ENCODE results near the gene MRPL21.

Gene MRPL21

DNA sequence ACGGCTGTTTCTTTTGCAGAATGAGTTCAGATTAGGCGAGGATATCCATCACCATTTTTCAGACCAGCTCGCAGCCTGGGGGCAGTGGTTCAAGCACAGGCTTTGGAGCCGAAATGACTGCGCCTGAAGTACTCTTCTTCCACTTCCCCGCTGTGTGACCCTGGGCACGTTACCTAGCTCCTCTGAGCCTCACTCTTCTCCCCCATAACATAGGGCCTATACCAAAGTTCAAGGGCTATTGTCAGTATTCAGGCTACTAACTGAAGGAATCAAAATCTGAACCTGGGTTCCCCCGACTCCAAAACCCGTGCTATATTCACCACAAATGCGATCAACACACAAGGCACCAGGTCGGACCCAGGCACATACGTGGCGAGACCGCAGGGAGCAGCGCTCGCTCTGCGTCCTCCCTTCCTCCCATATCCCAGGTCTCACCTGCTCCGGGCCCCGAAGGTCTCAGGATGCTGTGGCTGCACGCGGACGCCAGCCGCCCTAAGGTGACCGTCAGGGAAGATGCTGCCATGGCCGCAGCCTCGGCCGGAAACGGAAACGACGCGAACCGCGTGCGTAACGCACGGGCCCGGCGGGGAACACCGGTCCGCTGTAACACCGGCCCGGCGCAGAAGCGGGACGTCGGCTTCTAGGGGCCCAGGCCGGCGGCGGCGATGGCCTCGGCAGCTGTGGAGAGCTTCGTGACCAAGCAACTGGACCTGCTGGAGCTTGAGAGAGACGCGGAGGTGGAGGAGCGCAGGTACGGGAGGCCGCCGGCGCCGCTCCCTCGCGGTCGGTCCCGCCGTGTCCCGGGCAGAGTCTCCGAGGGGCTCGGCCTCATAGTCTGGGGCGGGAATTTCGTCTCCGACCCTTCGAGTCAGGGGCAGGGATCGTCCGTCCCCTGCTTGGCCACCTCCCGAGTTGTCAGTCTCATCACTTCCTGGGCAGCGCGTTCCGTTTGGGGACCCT is at the start of gene MRPL21, which contains the start of gene IGHMBP2:
Gene MRPL21, minus strand, starts transcription at position 545 of the 960 bp plus-strand sequence. Its CDS starts 22 bp downstream, at position 523.
Gene IGHMBP2, plus strand, starts transcription at position 604 of the 960 bp plus-strand sequence. Its CDS starts 62 bp downstream, at position 666.
- peak; percentile 96 for DNase-seq

- DNase-seq = no peak
These were observed 47.1 kb upstream of the MRPL21 start for GRCh38 chr11:68950762-68951161.

- no peak for DNase-seq
These were observed 46.6 kb upstream of the MRPL21 start for GRCh38 chr11:68950270-68950669.

DNA sequence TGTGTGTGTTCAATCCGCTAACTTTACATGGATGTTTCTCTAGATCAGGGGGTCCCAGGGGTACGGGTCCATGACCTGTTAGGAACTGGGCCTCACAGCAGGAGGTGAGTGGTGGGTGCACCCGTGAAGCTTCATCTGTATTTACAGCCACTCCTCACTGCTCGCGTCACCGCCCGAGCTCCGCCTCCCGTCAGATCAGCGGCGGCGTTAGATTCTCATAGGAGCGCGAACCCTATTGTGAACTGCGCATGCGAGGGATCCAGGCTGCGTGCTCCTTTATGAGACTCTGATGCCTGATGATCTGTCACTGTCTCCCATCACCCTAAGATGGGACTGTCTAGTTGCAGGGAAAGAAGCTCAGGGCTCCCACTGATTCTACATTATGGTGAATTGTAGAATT is 45.3 kb upstream of the MRPL21 start:
- DNase-seq = no peak

GRCh38 chr11:68948496-68948895 is 44.9 kb upstream of the MRPL21 start:
- no peak for DNase-seq

DNA sequence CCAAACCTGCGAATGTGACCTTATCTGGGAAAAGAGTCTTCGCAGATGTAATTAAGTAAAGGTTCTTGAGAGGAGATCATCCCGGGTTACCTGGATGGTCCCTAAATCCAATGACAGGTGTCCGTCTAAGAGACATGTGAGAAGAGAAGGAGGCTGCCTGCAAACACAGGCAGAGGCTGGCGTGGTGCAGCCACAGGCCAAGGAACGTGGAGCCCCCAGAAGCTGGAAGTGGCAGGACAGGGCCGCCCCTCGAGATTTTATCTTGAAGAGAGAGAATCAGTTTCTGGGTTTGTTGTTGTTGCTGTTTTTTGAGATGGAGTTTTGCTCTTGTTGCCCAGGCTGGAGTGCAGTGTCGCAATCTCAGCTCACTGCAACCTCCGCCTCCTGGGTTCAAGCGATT is 43.5 kb upstream of the MRPL21 start:
- DNase-seq = no peak

GRCh38 chr11:68946416-68947090 is 42.9 kb upstream of the MRPL21 start:
- no peak for DNase-seq

GRCh38 chr11:68942751-68943271 is 39.2 kb upstream of the MRPL21 start:
- no peak for DNase-seq

DNA sequence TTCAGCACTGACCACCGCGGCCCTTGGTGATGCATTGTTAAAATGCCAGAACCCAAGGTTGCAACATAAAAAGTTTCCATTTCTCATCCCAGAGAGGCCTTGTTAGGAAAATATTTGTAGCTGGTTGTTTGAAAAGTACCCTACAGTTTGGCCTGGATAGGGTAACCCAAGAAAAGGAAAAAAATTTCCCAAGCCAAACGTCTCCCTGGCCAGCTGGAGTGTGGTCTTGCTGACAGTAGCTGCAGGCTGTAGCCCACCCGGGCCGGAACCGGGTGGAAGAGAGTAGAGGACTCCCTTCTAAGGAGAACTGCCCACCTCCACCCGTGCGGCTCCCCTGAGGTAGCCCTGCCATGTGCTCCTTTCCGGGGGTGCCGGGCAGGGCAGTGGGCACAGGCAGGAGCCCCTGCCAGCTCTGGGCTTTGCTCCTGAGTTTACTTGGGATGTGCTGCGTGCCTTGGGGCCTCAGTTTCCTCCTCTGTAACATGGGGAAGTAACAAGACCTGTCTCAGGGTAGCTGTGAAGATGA is 38.5 kb upstream of the MRPL21 start:
- no peak for DNase-seq

DNA sequence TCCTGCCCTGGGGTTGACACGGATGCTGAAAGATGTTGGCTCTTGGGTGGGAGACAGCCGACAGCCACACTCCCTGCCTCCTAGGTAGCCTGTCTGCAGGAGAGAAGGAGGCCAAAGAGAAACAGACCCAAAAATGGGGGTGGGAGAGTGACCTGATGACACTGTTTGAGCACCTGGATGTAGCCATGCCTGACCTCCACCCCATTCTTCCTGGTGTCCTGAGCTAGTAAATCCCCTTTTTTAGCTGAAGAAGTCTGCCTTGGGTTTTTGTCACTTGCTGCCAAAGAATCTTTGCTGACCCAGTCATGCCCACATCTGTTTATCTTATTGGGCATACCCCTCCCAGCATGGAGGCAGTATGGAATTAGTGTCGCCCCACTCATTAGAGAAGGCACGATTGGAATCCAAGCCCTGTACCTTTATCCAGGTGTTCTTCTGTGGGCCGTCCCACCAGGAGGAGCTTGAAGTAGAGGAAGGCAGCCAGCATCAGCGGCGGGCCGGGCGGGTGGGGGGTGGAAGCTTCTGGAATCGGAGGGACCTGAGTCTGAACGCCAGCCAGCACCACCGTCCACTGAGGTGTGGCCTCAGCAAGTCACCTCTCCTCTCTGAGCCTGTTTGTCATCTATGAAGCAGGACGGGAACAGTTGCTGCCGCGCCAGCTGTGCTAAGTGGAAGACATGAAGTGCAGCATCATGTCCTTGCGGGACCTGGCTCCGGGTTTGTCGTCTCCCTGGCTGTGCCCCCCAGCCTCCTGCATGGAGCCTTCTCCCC is 37.9 kb upstream of the MRPL21 start:
- DNase-seq = no peak

- DNase-seq = no peak
These were observed 37.2 kb upstream of the MRPL21 start for GRCh38 chr11:68940651-68941323.

GRCh38 chr11:68939583-68940555 is 36.2 kb upstream of the MRPL21 start:
- DNase-seq = no peak

GRCh38 chr11:68938816-68939582 is 35.4 kb upstream of the MRPL21 start:
- no peak for DNase-seq

DNA sequence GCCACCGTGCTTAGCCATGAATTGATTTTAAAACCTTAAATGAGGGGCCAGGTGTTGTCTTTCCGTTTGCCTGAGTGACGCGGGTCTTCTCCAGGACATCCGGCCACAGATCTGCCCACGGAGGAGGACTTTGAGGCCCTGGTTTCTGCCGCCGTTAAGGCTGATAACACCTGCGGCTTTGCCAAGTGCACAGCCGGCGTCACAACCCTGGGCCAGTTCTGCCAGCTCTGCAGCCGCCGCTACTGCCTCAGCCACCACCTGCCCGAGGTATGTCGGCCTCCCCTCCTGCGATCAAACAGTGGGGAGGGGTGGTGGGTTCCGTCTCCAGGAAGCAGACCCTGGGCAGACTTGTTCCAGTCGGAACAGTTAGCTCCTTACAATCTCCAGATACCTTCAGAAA is 34.5 kb upstream of the MRPL21 start:
- no peak for DNase-seq

DNA sequence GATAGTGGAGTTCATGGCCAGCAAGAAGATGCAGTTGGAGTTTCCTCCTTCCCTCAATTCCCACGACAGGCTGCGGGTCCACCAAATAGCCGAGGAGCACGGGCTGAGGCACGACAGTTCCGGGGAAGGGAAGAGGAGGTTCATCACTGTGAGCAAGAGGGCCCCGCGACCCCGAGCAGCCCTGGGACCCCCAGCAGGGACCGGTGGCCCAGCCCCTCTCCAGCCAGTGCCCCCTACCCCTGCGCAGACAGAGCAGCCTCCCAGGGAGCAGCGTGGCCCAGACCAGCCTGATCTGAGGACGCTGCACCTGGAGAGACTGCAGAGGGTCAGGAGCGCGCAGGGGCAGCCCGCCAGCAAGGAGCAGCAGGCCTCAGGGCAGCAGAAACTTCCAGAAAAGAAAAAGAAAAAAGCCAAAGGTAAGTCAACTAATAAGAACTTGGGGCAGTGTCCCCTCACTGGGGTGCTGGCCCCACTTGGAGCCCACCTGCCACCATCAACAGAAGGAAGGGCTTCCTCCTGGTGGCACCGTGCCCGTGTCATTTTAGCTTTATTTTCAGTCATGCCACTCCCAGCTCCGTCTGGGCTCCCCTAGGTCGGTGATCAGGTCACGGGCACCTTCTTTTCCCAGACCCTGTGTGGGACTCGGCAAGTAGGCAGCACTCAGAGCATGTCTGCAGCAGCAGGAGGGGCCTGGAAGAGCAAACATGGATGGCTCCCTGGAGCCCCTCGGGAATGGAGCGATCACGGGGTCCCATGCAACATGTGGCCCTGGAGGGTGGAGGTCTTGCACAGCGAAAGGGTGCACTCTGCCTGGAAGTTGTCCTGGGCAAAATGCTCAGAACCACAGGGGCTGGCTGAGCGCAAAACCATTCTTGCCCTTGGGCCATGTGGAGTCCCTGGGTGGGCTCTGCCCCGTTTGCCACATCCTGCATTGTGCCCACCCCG is 33.3 kb upstream of the MRPL21 start:
- DNase-seq = no peak

- DNase-seq = no peak
These were observed 32.7 kb upstream of the MRPL21 start for GRCh38 chr11:68936358-68936636.

GRCh38 chr11:68935516-68936357 is 32.1 kb upstream of the MRPL21 start:
- no peak for DNase-seq

GRCh38 chr11:68935066-68935465 is 31.4 kb upstream of the MRPL21 start:
- no peak for DNase-seq
